ENCODE data around the gene IL17RB. TPM values are rescaled to one million over a fixed set of nuclear protein-coding genes. Genes with fewer than 3 reads are reported as not detected.

Gene IL17RB
- total and polyA plus RNA-seq, 2 of the 8 experiments (the other 6 are each of a cell fraction or from before 2014, with no cell fraction given), result 7.0 to 24.6 TPM

GRCh38 chr3:53887446-53887845, 41.1 kb downstream of the IL17RB start:
- no peak for DNase-seq (ENCODE audit: low read depth in 1 of 2, low spot score in 2 of 2)
- Histone ChIP-seq H3K18ac (ENCODE audit: extremely low read depth, low read length) (no peak overlapping the region), H3K14ac (ENCODE audit: insufficient read length) (no peak overlapping the region), H3K23me2 (ENCODE audit: low read depth, low read length) (peaks cover 3% of the 10 kb centered on the region; the same call in 1 of the 2 replicates), H2AK5ac (ENCODE audit: low read depth, low read length) (no peak overlapping the region), H3K9ac (replicated peaks in 1 of 4; ENCODE audit: extremely low read depth in 1 of 4, low read depth in 3 of 4, low read length in 3 of 4) (no peak overlapping the region), H4K91ac (replicated peaks; ENCODE audit: insufficient read length, low read length) (no peak overlapping the region), H3K9me3 (ENCODE audit: insufficient read depth in 2 of 2, low read depth in 1 of 2, low read length in 1 of 2) (no peaks in the 10 kb centered on the region), H2BK20ac (ENCODE audit: low read length) (no peak overlapping the region), H3K4me1 (replicated peaks in 1 of 4; ENCODE audit: control insufficient read depth in 3 of 4, insufficient read depth in 4 of 4, low read length in 3 of 4) (peaks cover 0 to 4% (median 2%) of the 10 kb centered on the region in 4 experiments; a peak in 3 of 7 replicates), H3K27ac (ENCODE audit: low read depth, low read length) (no peak overlapping the region), H3K4me2 (ENCODE audit: insufficient read depth in 1 of 2, low read depth in 2 of 2, low read length in 2 of 2) (no peak overlapping the region), H3K4ac (replicated peaks; ENCODE audit: insufficient read length, low read depth, low read length) (no peak overlapping the region), H3K79me1 (ENCODE audit: low read depth, low read length) (no peaks in the 10 kb centered on the region), H2AFZ (ENCODE audit: low read length) (no peak overlapping the region), H2BK5ac (ENCODE audit: low read depth, low read length) (no peak overlapping the region), H2BK12ac (ENCODE audit: low read depth, low read length) (no peak overlapping the region), H2BK15ac (ENCODE audit: low read length) (no peak overlapping the region), H3K23ac (ENCODE audit: insufficient read length) (no peak overlapping the region), H3K4me3 (ENCODE audit: extremely low read depth in 1 of 4, insufficient read depth in 2 of 4, low read depth in 3 of 4, low read length in 4 of 4) (no peak overlapping the region), H3K79me2 (ENCODE audit: control insufficient read depth in 1 of 2, insufficient read depth in 2 of 2, low read length in 2 of 2) (peaks cover 0 to 37% of the 10 kb centered on the region in 2 experiments; a peak in 3 of 4 replicates), H4K20me1 (replicated peaks in 1 of 2; ENCODE audit: control insufficient read depth in 1 of 2, insufficient read depth in 2 of 2, low read length in 2 of 2) (peaks cover 0 to 2% of the 10 kb centered on the region in 2 experiments), H2BK120ac (replicated peaks; ENCODE audit: low read depth, low read length) (no peak overlapping the region), H3K36me3 (ENCODE audit: control insufficient read depth in 2 of 4, insufficient read depth in 4 of 4, low read length in 3 of 4) (peaks cover 3 to 26% (median 11%) of the 10 kb centered on the region in 4 experiments; a peak in 6 of 8 replicates), H4K5ac (ENCODE audit: insufficient read length, low read depth, low read length) (no peak overlapping the region), H4K8ac (ENCODE audit: extremely low read depth, insufficient read depth, low read length) (no peak overlapping the region), H3K56ac (replicated peaks; ENCODE audit: insufficient read length, low read depth, low read length) (no peak overlapping the region), H3K27me3 (replicated peaks in 1 of 4; ENCODE audit: control insufficient read depth in 3 of 4, extremely low read depth in 1 of 4, insufficient read depth in 3 of 4, low read length in 3 of 4) (no peaks in the 10 kb centered on the region)
- FAIRE-seq, result no peak
- POLR2A ChIA-PET (ENCODE audit: partially characterized antibody), result interaction anchor here (0.6 to 1.2 kb wide), 2 partner anchors 15 to 62 kb away, joined by 4 read pairs; no protein-coding TSS in a partner anchor
- TF ChIP-seq MAX (IDR thresholded peaks at IDR 0.05) (no peak), CBX8 (IDR thresholded peaks at IDR 0.05; ENCODE audit: borderline replicate concordance, low read depth, low read length) (no peak), SP2 (IDR thresholded peaks at IDR 0.05; ENCODE audit: low read length) (no peak), SIRT6 (IDR thresholded peaks at IDR 0.05; ENCODE audit: low read length) (no peak), SIN3A (conservative IDR thresholded peaks at IDR 0.05 in 1 of 2, IDR thresholded peaks at IDR 0.05 in 1 of 2; ENCODE audit: low read depth in 1 of 2, low read length in 2 of 2) (no peak), KDM5A (IDR thresholded peaks at IDR 0.05; ENCODE audit: low read length) (no peak), RFX5 (IDR thresholded peaks at IDR 0.05; ENCODE audit: borderline replicate concordance, low read depth, low read length) (no peak), CHD2 (IDR thresholded peaks at IDR 0.05; ENCODE audit: low read length) (no peak), CTBP2 (IDR thresholded peaks at IDR 0.05; ENCODE audit: borderline replicate concordance, insufficient read depth, insufficient read length, low read length) (no peak), POU5F1 (IDR thresholded peaks at IDR 0.05; ENCODE audit: low read depth, low read length) (no peak), SAP30 (IDR thresholded peaks at IDR 0.05; ENCODE audit: insufficient read depth, insufficient replicate concordance, low read length) (no peak), HDAC2 (IDR thresholded peaks at IDR 0.05; ENCODE audit: borderline replicate concordance in 1 of 2, low read depth in 2 of 2, low read length in 2 of 2) (no peak), EP300 (IDR thresholded peaks at IDR 0.05; ENCODE audit: borderline replicate concordance in 1 of 2, low read depth in 2 of 2, low read length in 2 of 2) (no peak), CREB1 (IDR thresholded peaks at IDR 0.05) (no peak)
- CTCF ChIA-PET (ENCODE audit: partially characterized antibody), result interaction anchor here (0.9 kb wide), 1 partner anchor 42 kb away, joined by 3 read pairs; no protein-coding TSS in a partner anchor
